KG1 (cell line): ENCODE data around the gene PCDHA12.
"Not testable (repeated sequence)": the region's sequence is repeated elsewhere in the genome, so short reads cannot be mapped to it uniquely, and the experiment has no call there.

Experiments used
- DNase-seq: peaks from one replicate; lab custom pipeline; 2025; lab: John Stamatoyannopoulos, UW

The PCDHA12 gene

DNA sequence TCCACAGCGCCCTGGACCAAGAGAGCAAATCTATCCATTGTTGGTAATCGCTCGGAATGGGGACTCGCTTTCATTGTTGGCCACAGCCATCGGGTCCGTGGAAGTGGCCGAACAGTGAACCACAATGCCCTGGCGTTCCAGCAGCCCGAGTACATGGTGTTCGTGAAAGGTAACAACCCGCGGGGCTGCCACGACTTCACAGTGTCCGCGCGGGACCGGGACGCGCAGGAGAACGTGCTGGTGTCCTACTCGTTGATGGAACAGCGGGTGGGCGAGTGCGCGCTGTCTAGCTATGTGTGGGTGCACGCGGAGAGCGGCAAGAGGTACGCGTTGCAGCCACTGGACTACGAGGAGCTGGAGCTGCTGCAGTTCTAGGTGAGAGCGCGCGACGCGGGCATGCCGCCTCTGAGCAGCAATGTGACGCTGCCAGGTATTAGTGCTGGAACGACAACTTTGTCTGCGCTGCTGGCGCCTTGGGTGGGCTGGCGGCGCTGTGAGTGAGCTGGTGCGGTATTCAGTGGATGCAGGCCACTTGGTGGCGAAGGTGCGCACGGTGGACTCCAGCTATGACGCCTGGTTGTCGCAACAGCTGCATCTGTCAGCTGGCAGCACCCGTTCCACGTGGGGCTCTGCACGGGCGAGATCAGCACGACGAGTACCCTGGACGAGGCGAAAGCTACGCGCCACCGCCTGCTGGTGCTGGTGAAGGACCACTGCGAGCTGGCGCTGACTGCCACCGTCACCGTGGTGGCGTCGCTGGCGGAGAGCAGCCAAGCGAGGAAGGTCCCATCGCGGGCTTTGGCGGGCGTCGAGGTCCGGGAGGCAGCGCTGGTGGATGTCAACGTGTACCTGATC, 12.4 kb upstream of the PCDHA12 start:
- no peak for DNase-seq

DNA sequence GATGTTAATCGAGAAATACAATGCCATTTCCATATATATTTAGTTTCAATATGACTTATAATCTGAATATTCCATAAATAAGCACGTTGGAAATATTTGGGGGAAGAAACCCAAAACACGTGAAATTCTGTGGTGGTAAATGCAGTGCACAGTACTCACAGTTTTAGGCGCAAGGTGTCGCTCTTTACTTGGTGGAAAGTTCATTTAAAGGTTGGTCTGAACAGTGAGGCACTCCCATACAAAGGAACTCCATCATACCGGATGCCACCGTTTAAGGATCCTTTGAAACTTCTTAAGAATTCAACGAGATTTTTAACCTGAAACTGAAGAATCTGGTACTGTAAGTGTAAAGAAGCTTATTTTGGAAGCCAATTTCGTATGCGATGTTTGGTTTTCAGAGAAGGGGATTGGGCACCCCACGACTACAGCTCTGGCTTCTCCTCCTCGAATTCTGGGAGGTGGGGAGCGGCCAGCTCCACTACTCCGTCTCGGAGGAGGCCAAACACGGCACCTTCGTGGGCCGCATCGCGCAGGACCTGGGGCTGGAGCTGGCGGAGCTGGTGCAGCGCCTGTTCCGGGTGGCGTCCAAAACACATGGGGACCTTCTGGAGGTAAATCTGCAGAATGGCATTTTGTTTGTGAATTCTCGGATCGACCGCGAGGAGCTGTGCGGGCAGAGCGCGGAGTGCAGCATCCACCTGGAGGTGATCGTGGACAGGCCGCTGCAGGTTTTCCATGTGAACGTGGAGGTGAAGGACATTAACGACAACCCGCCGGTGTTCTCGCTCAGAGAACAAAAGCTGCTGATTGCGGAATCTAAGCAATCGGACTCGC, 6.2 kb upstream of the PCDHA12 start, which contains the start of gene PCDHA11:
TSS of gene PCDHA11 (plus strand) at position 237 of the 834 bp plus-strand sequence. CDS start at position 384, 147 bp downstream.
- DNase-seq = no peak

DNA sequence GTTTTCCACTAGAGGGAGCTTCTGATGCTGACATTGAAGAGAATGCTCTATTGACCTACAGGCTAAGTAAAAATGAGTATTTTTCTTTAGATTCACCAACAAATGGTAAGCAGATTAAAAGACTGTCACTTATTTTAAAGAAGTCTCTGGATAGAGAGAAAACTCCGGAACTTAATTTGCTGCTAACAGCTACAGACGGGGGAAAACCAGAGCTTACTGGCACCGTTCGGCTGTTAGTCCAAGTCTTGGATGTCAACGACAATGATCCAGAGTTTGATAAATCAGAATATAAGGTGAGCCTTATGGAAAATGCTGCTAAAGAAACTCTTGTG, 5.6 kb upstream of the PCDHA12 start:
- no peak for DNase-seq

DNA sequence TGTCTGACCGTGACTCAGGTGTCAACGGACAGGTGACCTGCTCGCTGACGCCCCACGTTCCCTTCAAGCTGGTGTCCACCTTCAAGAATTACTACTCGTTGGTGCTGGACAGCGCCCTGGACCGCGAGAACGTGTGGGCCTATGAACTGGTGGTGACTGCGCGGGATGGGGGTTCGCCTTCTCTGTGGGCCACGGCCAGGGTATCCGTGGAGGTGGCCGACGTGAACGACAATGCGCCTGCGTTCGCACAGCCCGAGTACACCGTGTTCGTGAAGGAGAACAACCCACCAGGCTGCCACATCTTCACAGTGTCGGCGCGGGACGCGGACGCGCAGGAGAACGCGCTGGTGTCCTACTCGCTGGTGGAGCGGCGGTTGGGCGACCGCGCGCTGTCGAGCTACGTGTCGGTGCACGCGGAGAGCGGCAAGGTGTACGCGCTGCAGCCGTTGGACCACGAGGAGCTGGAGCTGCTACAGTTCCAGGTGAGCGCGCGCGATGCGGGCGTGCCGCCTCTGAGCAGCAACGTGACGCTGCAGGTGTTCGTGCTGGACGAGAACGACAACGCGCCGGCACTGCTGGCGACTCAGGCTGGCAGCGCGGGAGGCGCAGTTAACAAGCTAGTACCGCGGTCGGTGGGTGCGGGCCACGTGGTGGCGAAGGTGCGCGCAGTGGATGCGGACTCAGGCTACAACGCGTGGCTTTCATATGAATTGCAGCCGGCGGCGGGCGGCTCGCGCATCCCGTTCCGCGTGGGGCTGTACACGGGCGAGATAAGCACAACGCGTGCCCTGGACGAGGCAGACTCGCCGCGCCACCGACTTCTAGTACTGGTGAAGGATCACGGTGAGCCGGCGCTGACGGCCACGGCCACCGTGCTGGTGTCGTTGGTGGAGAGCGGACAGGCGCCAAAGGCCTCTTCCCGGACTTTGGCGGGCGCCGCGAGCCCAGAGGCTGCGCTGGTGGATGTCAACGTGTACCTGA, 4.6 kb upstream of the PCDHA12 start:
- no peak for DNase-seq

DNA sequence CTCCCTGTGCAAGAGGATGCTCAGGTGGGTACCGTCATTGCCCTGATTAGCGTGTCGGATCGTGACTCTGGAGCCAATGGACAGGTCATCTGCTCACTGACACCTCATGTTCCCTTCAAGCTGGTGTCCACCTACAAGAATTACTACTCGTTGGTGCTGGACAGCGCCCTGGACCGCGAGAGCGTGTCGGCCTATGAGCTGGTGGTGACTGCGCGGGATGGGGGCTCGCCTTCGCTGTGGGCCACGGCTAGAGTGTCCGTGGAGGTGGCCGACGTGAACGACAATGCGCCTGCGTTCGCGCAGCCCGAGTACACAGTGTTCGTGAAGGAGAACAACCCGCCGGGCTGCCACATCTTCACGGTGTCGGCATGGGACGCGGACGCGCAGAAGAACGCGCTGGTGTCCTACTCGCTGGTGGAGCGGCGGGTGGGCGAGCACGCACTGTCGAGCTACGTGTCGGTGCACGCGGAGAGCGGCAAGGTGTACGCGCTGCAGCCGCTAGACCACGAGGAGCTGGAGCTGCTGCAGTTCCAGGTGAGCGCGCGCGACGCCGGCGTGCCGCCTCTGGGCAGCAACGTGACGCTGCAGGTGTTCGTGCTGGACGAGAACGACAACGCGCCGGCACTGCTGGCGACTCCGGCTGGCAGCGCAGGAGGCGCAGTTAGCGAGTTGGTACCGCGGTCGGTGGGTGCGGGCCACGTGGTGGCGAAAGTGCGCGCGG, 1.6 kb downstream of the PCDHA12 start:
- DNase-seq = not testable (repeated sequence)

DNA sequence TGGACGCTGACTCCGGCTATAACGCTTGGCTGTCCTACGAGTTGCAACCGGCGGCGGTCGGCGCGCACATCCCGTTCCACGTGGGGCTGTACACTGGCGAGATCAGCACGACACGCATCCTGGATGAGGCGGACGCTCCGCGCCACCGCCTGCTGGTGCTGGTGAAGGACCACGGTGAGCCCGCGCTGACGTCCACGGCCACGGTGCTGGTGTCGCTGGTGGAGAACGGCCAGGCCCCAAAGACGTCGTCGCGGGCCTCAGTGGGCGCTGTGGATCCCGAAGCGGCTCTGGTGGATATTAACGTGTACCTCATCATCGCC, 2.1 kb downstream of the PCDHA12 start:
- no peak for DNase-seq

DNA sequence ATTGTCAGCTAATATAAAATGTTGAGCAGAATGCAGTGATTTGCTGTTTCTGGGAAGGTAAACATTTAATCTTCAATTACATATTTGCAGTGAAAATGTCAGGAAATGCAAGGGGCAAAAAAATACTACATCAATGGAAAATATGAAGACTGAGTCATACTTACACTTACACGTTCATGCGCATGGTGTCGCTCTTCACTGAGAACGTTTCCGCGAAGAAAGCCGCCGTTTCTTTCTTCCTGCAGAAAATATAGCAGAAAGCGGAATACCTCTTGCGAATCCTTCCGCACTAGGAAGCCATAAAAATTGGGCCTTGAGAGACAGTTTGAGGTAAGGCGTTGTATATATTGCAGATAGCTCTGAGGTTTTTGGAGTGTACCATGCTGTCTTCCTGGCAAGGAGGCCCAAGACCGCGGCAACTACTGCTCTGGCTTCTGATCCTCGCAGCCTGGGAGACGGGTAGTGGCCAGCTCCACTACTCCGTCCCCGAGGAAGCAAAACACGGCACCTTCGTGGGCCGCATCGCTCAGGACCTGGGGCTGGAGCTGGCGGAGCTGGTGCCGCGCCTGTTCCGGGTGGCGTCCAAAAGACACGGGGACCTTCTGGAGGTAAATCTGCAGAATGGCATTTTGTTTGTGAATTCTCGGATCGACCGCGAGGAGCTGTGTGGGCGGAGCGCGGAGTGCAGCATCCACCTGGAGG, 6.9 kb downstream of the PCDHA12 start, which contains the start of gene PCDHA13:
TSS of gene PCDHA13 (plus strand) at position 236 of the 702 bp plus-strand sequence. CDS start at position 381, 145 bp downstream.
- DNase-seq = no peak

DNA sequence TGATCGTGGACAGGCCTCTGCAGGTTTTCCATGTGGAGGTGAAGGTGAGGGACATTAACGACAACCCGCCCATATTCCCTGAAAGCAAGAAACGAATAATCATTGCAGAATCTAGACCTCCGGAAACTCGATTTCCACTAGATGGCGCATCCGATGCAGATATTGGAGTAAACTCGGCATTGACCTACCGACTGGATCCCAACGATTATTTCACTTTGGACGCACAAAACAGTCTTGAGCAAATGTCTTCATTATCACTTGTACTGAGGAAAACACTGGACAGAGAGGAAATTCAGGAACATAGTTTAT, 7.4 kb downstream of the PCDHA12 start:
- DNase-seq = no peak

DNA sequence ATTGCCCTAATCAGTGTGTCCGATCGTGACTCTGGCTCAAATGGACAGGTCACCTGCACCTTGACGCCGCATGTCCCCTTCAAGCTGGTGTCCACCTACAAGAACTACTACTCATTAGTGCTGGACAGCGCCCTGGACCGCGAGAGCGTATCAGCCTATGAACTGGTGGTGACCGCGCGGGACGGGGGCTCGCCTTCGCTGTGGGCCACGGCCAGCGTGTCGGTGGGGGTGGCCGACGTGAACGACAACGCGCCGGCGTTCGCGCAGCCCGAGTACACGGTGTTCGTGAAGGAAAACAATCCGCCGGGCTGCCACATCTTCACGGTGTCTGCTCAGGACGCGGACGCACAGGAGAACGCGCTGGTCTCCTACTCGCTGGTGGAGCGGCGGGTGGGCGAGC, 8.3 kb downstream of the PCDHA12 start:
- no peak for DNase-seq

DNA sequence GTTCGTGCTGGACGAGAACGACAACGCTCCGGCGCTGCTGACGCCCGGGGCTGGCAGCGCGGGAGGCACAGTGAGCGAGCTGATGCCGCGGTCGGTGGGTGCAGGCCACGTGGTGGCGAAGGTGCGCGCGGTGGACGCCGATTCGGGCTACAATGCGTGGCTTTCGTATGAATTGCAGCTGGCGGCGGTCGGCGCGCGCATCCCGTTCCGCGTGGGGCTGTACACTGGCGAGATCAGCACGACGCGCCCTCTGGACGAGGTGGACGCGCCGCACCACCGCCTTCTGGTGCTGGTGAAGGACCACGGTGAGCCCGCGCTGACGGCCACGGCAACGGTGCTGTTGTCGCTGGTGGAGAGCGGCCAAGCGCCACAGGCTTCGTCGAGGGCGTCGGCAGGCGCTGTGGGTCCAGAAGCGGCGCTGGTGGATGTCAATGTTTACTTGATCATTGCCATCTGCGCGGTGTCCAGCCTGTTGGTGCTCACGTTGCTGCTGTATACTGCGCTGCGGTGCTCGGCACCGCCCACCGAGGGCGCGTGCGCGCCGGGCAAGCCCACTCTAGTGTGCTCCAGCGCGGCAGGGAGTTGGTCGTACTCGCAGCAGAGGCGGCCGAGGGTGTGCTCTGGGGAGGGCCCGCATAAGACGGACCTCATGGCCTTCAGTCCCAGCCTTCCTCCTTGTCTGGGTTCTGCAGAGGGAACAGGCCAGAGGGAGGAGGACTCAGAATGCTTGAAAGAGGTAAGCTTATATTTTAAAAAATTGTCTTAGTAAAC, 9.0 kb downstream of the PCDHA12 start:
- no peak for DNase-seq

DNA sequence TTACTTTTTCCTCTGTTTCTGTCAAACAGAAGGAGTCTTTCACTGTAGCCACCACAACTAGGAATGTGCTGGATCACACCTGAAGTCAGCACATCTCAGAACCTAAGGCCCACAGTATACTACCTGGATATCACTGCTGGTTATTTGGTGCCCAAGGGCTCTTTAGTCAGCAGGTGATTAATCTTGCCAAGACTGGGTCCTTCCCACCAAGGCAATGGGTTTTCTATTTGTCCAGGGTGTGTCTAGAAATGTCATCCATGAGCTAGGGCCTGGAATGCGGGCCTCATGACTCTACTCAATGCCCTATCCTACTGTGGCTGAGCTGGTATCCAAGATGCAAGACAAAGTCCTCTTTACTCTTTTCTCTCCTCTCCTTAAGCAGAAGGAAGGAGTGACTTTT, 41.2 kb downstream of the PCDHA12 start:
- no peak for DNase-seq

DNA sequence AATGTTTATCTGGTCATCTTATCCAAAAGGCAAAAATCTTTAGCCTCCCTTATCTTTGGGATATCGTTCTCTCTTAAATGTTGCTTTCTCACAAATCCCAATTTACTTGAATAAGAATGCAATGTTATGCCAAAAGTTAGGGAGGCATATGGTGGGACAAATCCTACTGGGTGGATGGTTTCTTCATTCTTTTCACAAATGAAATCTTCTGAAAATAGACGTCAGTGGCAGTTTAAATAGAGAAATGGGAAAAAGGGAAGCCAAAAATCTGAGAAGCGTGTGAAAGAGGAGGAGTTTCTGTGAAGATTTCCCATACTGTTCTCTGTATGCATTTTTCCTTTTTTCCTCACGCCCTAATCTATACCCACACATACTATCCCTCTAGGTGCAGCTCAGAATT, 48.5 kb downstream of the PCDHA12 start:
- DNase-seq = no peak

DNA sequence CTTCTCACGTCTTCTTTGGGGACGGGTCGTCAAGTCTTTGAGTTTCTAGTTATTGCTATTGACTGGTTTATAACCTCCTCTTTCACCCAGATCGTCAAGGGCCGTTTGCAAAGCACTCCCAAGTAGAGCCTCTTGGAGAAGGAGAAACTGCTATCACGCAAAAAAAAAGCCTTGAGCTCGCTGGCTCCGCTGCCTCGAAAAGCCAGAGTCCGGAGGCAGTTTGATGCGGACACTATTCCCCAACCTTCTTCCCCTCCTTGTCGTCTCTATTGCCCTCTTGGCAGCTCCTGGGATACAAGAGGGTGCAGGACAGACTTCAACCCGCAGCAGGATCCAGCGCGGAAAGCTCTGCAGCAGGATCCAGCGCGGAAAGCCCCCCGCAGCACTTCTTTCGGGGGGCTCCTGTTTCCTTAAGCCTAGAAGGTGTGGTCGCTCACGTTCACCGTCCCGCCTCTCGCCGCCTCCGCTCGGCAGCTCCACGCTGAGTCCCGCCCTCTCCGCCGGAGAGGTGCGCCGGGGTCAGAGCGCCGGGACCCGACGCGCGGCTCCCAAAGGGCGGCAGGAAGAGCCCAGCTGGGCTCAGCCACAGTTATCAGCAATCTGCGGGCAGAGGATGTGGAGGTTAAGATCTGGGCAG, 50.8 kb downstream of the PCDHA12 start, which contains the start of gene PCDHAC1:
TSS of gene PCDHAC1 (plus strand) at position 494 of the 637 bp plus-strand sequence. CDS start 594 bp downstream, outside the sequence.
- DNase-seq = no peak

DNA sequence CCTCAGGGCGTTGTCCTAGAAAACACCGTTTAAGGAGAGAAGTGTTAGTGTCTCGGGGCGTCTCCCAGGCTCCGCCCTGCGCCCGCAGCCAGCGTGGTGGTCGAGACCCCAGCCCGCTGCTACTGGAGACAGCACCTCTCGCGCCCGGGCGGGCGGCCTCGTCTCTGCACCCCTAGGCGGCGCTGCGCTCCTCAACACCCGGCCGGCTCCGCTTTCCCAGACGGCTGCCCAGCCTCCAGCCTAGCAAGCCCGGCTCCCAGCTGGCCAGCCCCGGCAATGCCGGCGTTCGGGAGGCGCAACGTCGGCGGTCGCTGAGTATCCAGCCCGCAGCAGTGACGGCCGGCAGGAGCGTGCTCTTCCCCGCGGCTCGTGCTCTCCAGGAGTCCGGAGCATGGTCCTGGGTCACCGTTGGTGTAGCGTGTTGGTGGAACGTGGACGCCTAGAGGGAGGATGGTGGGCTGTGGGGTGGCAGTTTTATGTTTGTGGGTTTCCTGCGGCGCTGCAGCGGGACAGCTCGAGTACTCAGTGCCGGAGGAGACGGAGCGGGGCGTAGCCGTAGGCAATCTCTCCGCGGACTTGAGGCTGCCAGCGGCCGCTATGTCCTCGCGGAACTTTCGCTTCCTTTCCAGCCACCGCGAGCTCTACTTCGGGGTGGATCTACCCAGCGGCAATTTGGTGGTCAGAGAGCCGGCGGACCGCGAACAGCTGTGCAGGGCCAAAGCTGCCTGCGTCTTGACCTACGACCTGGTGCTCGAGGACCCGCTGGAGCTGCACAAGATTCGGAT, 51.5 kb downstream of the PCDHA12 start:
- no peak for DNase-seq

DNA sequence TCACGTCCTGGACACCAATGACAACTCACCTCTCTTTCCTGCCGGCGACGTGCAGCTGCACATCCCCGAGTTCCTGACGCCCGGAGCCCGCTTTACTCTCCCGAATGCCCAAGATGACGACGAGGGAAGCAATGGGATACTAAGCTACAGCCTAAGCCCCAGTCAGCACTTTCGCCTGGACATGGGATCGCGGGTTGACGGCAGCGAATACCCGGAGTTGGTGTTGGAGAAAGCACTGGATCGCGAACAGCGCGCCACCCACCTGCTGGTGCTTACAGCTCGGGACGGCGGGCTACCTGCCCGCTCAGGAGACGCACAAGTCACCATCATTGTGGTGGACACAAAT, 52.1 kb downstream of the PCDHA12 start:
- no peak for DNase-seq
